ENCODE measurements around the gene PCNX2. TPM values are rescaled to one million over a fixed set of nuclear protein-coding genes. Genes with fewer than 3 reads are reported as not detected.

PCNX2 gene
- total RNA-seq = 26.4 and 29.5 TPM in 2 replicates

GRCh38 chr1:233295237-233295974 is at the start of gene PCNX2:
Gene PCNX2 (minus strand): TSS chr1:233295725. CDS start chr1:233295478, 247 bp downstream.
- no peak for TF ChIP-seq CTCF (IDR thresholded peaks at IDR 0.05; ENCODE audit: insufficient read depth, low read length, poor library complexity, severe bottlenecking)
- Histone ChIP-seq H3K36me3 (ENCODE audit: control insufficient read depth, insufficient read depth, low read length) (no peaks in the 10 kb centered on the region), H3K4me3 (ENCODE audit: low read depth, low read length) (peak within 1 kb of the TSS; percentile 75), H3K27me3 (ENCODE audit: control insufficient read depth, insufficient read depth, low read length) (no peaks in the 10 kb centered on the region)
- DNase-seq (ENCODE audit: low read depth) = peak; percentile 26

GRCh38 chr1:233343262-233343661 is 47.7 kb upstream of the PCNX2 start:
- no peak for TF ChIP-seq CTCF (IDR thresholded peaks at IDR 0.05; ENCODE audit: insufficient read depth, low read length, poor library complexity, severe bottlenecking)
- H3K36me3 ChIP-seq (ENCODE audit: control insufficient read depth, insufficient read depth, low read length) = no peaks in the 10 kb centered on the region
- no peaks in the 10 kb centered on the region for H3K27me3 ChIP-seq (ENCODE audit: control insufficient read depth, insufficient read depth, low read length)
- no peak for DNase-seq (ENCODE audit: low read depth)
- H3K4me3 ChIP-seq (ENCODE audit: low read depth, low read length) = no peak overlapping the region

GRCh38 chr1:233342086-233342485 is 46.6 kb upstream of the PCNX2 start:
- H3K36me3 ChIP-seq (ENCODE audit: control insufficient read depth, insufficient read depth, low read length) = no peaks in the 10 kb centered on the region
- no peak for TF ChIP-seq CTCF (IDR thresholded peaks at IDR 0.05; ENCODE audit: insufficient read depth, low read length, poor library complexity, severe bottlenecking)

GRCh38 chr1:233340966-233341516 is 45.5 kb upstream of the PCNX2 start:
- no peak for DNase-seq (ENCODE audit: low read depth)
- no peak for TF ChIP-seq CTCF (IDR thresholded peaks at IDR 0.05; ENCODE audit: insufficient read depth, low read length, poor library complexity, severe bottlenecking)
- Histone ChIP-seq H3K27me3 (ENCODE audit: control insufficient read depth, insufficient read depth, low read length) (no peaks in the 10 kb centered on the region), H3K4me3 (ENCODE audit: low read depth, low read length) (no peak overlapping the region), H3K36me3 (ENCODE audit: control insufficient read depth, insufficient read depth, low read length) (no peaks in the 10 kb centered on the region)

More at GRCh38 chr1:233342086-233342485, 46.6 kb upstream of the PCNX2 start:
- no peaks in the 10 kb centered on the region for H3K27me3 ChIP-seq (ENCODE audit: control insufficient read depth, insufficient read depth, low read length)
- no peak for DNase-seq (ENCODE audit: low read depth)
- no peak overlapping the region for H3K4me3 ChIP-seq (ENCODE audit: low read depth, low read length)

- DNase-seq (ENCODE audit: low read depth) = no peak
- no peak for TF ChIP-seq CTCF (IDR thresholded peaks at IDR 0.05; ENCODE audit: insufficient read depth, low read length, poor library complexity, severe bottlenecking)
- Histone ChIP-seq H3K36me3 (ENCODE audit: control insufficient read depth, insufficient read depth, low read length) (no peaks in the 10 kb centered on the region), H3K27me3 (ENCODE audit: control insufficient read depth, insufficient read depth, low read length) (no peaks in the 10 kb centered on the region), H3K4me3 (ENCODE audit: low read depth, low read length) (no peak overlapping the region)
These were observed 44.6 kb upstream of the PCNX2 start for GRCh38 chr1:233340031-233340555.
